Astrocyte of the cerebellum (primary cell): ENCODE measurements around the gene SCD5.

Experiments
- DNase-seq: peaks from one replicate; pipeline ENCODE4 v3.0.0-alpha.2; 2011; ENCODE audit warnings: low read depth
- H3K4me3 ChIP-seq: 2 replicates; pipeline ENCODE4 v1.5.1; 2011; ENCODE audit warnings: mild to moderate bottlenecking, low read depth, low read length, moderate library complexity
- CTCF ChIP-seq: IDR thresholded peaks from 2 replicates; pipeline ENCODE4 v1.5.1; 2012; ENCODE audit warnings: low read length, low read depth, moderate library complexity, mild to moderate bottlenecking; ENCODE audit errors: missing control alignments
- in situ Hi-C: cut with HindIII; loops from 2 replicates; pipeline ENCODE4 v1.10.0; 2017; ENCODE audit warnings: low sequenced_read_pairs

The SCD5 gene

DNA sequence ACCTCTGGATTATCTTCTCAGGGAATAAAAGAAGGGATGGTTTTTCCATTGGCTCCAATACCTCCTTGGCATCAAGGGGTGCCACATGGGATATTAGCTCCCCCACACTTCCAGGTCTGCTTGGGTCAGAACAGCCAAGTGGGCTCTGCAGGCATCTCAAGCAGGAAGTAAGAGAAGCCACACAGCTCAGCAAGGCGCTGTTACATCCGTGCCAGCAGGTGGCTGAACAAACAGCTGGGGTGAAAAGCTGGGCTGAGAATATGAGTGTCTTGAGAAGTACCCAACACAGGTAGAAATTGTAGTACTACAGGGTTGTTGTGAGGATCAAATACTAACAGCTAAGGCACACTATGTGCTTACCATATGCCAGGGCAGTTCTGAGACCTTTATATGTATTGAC is 160.1 kb downstream of the SCD5 start:
- in situ Hi-C loops, result no loop called here
- DNase-seq, result no peak
- no peak for TF ChIP-seq CTCF
- no peak overlapping the region for H3K4me3 ChIP-seq

DNA sequence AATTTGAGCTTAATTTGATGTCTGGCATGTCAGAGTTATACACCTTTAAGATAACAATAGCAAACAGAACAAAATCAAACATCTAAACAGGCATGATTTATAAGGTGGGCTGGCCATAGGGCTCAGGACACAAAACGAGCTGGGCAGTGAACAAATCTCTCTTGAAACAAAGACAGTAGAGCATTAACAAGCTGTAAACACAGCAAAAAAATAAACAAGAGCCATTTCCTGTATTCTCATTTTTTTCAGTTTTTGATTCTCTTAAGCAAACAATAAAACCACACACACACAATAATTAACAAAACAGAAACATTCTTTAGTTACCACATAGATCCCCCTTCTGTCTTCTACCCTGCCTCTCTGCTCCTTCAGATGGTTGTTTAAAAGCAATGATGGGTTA is 168.5 kb downstream of the SCD5 start:
- no peak for TF ChIP-seq CTCF
- in situ Hi-C loops, result no loop called here
- no peak for DNase-seq
- H3K4me3 ChIP-seq, result no peak overlapping the region

DNA sequence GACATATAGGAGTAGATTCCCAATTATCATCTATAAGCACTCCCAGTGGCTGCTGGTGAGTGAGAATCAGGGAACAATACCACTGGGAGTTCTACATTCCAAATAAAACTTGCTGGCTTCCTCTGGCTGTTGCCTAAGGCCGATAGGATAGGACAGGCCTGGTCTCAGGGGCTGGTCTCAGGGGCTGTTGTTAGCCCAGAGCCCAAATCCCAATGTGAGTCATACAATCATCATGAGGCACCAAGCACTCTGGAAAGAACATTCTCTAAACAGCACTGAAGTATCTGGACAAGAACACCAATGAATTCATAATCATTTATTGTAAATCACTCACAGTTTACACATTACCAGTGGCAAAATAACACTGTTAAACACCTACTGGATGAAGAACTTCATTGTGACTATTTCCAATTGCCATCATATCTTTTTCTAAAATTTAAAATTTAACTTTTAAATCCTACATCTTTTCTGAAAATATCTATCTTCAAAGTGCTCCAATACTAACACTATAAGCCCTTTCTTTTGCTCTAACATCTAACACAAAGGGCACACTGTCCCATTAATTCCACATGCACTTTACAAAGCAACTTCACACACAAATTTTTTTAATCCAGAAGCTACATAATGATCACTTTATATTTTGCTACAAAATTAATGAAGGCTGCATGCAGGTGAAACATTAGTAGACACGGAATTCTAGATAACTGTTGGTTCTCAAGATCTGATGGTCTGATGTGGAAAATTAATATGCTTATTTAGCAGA is 169.2 kb downstream of the SCD5 start:
- no peak overlapping the region for H3K4me3 ChIP-seq
- no peak for TF ChIP-seq CTCF
- DNase-seq, result no peak
- in situ Hi-C loops, result no loop called here

GRCh38 chr4:82626251-82626868 is 172.2 kb downstream of the SCD5 start:
- DNase-seq, result no peak
- H3K4me3 ChIP-seq, result no peak overlapping the region
- in situ Hi-C loops, result no loop called here
- TF ChIP-seq CTCF, result no peak

DNA sequence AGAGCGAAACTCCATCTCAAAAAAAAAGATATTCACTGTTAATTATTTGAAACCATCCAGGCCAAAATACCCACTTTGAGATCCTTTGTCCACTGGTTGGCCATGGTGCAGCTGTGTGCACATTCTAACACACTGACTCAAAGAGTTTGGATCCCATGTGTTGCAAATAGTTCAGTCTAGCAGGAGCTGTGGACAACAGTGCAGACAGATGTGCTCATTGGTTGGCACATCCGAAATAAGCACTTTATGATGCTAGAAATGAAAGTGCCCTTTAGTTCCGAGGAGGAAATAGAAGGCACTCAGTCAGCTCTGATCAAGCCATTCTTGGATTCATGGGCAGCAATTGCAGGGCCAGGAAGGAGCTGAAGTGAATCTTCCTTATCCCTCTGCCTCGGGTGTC is 173.8 kb downstream of the SCD5 start:
- DNase-seq, result no peak
- in situ Hi-C loops, result no loop called here
- H3K4me3 ChIP-seq, result no peak overlapping the region
- TF ChIP-seq CTCF, result no peak

DNA sequence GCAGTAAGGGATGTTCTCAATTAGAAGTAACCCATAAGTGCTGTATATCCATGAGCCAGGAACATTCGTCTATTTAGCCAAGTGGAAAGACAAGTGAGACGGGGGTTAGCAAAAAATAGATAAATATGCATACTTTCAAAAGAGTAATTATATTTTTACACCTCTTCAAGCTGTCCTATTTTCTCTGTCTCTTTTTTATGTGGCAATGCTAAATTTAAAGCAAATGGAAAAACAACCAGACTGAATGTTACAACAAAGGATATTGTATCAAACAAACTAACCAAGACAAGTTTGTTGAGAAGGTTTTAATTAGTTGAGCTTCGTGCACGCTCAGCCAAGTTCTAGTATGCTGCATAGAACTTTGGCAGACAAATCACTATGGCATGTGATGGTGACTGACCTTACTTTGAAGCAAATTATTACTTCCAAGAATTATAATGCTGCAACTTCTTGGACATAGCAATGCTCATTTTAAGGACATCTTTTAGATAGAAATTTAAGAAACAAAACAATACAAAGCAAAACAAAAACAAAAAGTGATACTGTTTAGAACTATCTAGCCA is 175.4 kb downstream of the SCD5 start:
- no peak for DNase-seq
- in situ Hi-C loops, result no loop called here
- TF ChIP-seq CTCF, result no peak
- no peak overlapping the region for H3K4me3 ChIP-seq
